Stimulated activated CD4-positive, alpha-beta T cell treated with anti-CD3 and anti-CD28 coated beads, Interleukin-1b, Interleukin-23, amount 100 ng/mL, for 24 hours (primary cell): ENCODE data around the gene C1orf210.

Source experiments
- DNase-seq, 4 experiments: peaks; one replicate each; pipeline ENCODE4 v3.0.0-alpha.2; 2020; ENCODE audit warnings: low read depth in 4 of 4, low spot score in 1 of 4

Gene C1orf210

DNA sequence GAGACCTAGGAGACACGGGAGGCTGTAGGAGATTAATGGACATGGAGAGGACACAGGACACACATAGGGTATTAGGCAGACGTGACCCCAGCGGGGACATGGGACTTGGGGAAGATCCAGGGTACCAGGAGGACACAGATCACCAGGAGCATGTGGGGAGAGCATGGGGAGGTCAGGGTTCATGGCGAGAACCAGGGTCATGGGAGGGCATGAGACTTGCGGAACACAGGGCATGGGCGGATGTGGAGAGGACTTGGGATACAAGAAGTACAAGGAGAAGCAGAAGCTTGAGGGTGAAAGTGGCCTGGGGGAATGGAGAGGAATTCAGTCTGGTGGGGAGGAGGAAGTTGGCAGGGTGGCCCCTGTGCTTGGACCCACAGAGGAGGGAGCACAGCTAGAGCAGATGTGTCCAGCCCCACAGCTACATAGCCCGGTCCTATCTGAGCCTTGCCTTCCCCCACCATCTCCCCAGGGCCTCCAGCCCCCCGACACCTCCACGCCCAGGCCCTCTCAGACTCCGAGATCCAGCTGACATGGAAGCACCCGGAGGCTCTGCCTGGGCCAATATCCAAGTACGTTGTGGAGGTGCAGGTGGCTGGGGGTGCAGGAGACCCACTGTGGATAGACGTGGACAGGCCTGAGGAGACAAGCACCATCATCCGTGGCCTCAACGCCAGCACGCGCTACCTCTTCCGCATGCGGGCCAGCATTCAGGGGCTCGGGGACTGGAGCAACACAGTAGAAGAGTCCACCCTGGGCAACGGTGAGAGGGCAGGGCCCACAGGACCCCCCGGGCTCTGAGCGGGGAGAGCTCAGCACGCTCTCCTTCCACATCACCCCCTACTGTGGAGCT lies 27.5 kb upstream of the C1orf210 start:
- DNase-seq: no peak

DNA sequence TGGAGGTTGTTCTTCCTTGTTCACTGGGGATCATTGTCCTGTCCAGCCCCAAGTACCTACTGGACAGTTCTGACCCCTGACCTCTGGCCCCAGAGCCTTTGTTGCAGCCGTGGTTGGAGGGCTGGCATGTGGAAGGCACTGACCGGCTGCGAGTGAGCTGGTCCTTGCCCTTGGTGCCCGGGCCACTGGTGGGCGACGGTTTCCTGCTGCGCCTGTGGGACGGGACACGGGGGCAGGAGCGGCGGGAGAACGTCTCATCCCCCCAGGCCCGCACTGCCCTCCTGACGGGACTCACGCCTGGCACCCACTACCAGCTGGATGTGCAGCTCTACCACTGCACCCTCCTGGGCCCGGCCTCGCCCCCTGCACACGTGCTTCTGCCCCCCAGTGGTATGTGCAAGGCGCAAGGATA lies 26.8 kb upstream of the C1orf210 start:
- DNase-seq: no peak

DNA sequence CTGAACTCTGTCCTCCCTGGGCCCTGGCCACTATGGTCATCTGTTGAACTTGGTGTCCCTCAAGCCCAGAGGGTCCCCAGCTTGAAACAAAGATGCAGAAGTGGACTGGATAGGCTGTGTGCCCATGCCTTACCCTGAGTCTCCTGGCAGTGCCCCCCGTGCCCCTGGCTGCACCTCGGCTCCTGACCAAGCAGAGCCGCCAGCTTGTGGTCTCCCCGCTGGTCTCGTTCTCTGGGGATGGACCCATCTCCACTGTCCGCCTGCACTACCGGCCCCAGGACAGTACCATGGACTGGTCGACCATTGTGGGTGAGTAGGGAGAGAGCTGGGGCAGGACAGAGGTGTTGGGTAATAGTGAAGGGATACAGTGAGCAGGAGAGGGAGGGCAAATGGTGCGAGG lies 26.1 kb upstream of the C1orf210 start:
- DNase-seq: no peak

DNA sequence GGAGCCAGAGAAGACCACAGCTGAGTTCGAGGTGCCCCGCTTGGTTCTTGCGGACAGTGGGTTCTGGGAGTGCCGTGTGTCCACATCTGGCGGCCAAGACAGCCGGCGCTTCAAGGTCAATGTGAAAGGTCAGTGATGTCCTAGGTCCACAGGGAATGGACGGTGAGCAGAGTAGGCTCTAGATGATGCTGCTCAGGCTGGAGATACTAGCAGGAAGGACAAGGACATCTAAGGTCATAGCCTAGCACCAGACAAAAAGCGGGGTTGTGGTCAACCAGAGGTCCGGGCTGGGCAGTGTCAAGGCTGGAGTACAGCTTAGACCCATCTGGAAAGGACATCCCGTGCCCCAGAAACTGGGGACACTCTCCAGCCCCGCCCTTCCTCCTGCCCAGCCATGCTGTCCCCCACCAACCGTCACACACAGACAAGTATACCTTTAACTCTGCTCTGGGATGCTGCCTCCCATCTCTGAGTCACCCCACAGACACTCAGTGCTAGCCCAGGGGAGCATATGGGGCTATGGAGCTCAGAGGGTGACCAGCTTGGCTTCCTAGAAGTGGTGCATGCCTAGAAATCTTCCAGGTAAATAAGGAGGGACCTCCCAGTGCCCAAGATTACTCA lies 24.1 kb upstream of the C1orf210 start:
- DNase-seq: no peak

DNA sequence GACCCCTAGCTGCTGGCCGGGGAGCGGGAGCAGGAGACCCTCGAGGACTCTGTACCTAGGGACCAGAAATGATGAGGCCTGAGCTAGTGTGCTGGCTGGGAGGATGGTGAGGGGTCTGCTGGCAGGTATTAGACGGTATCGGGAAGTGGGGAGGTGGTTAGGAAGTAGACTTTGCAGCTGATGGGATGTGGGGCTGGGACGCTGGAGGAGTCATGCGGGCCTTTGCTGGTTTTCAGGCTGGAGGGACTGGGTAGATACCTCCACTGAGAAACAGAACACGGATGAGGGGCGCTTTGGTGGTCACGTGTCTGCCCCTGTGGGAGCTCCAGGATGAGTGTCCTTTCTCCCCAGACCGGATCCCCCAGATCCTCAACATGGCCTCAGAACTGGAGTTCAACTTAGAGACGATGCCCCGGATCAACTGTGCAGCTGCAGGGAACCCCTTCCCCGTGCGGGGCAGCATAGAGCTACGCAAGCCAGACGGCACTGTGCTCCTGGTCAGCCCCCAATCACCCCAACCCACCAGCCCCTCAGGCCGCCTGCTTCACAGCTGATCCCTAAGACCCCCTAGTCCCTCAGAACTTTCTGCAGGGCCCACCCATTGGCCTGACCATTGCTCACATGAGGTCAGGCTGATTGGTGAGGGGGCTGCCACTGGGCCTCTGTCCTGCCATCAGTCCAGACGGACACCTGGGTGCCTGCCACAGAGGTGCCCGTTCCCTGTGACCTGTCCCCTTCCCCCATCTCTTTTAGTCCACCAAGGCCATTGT lies 23.4 kb upstream of the C1orf210 start:
- no peak for DNase-seq

DNA sequence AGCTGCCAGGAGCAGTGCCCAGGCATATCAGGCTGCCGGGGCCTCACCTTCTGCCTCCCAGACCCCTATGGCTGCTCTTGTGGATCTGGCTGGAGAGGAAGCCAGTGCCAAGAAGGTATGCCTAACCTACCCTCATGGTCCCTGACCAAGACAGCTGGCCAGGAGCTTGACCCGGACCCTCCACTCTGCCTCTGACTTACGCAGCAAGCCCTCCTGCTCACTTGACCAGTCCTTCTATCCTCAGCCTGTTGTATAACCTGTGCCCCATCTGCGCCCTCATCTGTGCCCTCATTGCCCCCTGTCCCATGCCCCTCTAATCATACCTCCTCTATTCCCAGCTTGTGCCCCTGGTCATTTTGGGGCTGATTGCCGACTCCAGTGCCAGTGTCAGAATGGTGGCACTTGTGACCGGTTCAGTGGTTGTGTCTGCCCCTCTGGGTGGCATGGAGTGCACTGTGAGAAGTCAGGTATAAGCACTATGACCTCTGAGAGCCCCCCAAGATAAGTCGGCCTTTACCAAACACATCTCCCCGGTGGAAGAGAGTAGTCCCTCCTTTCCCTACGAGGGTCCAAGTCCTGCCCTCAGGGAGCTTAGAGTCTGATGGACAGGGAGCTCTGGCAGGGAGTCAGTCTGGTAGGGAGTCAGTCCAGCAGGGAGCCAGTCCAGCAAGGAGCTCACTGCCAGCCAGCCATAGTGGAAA lies 22.2 kb upstream of the C1orf210 start:
- DNase-seq: no peak

DNA sequence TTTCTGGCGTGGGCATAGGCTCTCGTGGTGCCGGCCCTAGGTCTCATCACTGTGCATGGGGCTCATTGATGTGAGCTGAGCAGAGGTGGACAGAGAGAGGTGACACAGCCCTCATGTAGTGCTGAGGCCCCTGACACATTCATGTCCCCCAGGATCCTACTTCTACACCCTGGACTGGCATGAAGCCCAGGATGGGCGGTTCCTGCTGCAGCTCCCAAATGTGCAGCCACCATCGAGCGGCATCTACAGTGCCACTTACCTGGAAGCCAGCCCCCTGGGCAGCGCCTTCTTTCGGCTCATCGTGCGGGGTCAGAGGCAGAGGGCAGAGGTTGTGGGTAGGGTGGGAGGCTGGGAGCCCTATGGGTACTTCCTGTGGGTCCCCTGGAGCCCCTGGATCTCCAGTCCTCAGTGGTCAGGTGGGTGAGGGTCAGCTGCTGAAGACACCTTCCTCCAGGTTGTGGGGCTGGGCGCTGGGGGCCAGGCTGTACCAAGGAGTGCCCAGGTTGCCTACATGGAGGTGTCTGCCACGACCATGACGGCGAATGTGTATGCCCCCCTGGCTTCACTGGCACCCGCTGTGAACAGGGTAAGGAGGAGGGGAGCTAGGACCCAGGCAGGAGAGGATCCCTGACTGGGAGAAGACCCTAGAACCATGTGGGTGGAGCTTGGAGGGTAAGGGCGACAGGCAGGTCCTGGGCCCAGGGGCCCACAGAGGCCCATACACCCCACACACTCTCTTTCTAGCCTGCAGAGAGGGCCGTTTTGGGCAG lies 21.5 kb upstream of the C1orf210 start:
- no peak for DNase-seq

DNA sequence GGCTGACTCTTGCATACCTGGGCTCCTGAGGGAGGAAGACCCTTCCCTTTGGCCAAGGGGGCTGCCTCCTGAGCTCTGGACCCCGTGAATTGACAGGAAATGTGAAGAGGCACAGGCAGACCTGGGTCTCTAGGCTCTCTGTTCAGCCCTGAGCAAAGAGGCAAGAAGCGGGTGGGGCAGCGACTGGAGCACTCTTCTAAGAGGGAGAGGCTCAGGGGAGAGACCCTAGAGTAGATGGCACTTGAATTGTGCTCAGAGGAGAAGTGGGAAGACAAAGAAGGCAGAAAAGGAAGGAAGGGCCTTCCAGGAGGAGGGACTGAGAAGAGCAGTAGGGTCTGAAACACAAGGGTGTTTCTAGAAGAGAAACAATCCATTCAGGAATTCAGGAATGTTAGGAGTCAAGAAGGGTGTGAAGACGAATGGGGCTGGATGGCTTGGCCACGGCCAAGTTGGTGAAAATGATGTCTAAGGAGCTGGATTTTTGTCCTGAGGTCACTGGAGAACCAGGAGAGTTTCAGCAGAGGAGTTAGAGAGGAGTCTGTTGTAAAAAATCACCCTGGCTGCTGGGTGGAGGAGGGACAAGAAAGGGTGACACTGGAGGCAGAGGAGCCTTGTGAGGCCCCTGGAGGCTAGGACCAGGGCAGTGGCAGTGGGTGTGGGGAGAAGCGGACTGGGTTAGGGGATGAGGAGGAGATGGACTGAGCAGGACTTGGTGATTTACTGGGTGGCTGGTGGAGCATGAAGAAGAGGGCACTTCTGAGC lies 20.7 kb upstream of the C1orf210 start:
- DNase-seq: no peak

DNA sequence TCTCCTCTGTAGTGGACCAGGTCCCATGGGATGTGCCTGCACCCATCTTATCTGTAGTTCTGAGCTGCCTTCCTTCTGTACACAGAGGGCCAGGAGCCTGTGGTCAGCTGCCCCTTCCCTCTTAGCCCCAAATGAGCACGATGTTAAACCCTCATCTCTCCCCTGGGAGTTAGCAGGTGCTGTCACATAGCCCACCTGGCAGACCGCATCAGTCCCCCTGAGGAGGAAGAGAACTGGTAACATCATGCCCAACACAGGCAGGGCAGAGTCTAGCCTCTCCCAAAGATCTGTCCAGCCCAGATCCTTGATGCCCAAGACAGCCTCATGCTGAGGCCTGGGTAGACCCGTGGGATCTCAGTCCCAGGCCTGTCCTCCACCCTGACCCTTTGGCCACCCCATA lies 20.1 kb upstream of the C1orf210 start:
- DNase-seq: no peak

DNA sequence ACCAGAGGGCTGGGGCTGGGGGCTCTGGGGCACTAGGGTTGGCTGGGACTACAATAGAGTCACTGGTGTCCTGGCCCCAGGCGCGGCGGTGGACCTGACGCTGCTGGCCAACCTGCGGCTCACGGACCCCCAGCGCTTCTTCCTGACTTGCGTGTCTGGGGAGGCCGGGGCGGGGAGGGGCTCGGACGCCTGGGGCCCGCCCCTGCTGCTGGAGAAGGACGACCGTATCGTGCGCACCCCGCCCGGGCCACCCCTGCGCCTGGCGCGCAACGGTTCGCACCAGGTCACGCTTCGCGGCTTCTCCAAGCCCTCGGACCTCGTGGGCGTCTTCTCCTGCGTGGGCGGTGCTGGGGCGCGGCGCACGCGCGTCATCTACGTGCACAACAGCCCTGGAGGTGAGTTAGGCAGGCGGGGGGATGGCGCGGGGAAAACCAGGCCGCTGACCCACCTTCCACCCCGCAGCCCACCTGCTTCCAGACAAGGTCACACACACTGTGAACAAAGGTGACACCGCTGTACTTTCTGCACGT lies 19.5 kb upstream of the C1orf210 start:
- DNase-seq: no peak

DNA sequence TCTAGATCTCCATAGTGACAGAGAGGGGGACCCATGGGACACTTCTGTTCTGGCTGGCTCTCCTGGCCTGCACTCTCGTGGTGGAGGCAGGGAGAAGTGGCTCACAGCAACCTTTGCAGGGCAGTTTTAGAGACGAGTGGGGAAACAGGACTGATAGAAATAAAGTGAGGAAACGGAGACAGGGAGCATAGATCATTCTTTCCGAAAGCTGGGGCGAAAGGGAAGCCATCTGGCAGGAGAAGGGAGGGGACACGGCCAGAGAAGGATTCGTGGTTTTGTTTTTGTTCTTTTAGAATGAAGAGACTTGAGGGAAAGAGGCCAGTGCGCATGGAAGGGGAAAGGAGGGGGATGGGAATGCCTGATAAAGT lies 18.9 kb upstream of the C1orf210 start:
- no peak for DNase-seq

DNA sequence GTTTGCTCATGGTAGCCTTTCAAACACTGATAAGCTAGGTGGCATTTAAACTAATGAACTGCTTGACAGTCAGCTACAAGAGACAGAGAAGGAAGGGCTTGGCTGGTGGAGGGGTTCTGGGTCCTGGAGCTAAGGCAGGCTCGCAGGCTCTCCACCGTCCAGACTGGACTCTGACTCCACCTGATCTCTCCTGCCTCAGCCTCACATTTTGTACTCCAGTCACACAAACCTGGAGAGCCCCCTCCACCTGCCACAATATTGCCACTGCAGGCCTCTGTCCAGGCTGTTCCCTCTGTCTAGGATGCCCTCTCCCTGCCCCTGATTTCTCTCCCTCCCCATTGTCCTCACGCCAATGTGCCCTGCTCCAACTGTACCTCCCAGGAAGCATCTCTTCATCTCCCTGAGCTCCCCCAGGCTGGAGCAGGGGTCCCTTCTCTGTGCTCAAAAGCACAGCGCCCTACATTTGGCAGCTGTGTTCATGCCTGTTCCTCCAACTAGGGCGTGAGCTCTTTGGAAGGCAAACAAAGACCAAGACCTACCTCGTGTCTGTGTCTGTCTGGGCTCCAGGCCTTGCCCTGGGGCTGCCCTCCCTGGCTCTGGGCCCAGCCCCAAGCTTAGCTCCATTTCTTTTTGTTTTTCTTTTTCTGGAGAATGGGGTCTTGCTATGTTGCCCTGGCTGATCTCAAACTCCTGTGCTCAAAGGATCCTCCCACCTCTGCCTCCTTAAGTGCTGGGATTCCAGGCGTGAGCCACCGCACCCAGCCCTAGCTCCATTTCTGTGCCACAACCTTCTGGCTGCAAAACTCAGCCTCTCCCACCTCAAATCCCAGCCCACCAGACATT lies 18.3 kb upstream of the C1orf210 start:
- DNase-seq: no peak

DNA sequence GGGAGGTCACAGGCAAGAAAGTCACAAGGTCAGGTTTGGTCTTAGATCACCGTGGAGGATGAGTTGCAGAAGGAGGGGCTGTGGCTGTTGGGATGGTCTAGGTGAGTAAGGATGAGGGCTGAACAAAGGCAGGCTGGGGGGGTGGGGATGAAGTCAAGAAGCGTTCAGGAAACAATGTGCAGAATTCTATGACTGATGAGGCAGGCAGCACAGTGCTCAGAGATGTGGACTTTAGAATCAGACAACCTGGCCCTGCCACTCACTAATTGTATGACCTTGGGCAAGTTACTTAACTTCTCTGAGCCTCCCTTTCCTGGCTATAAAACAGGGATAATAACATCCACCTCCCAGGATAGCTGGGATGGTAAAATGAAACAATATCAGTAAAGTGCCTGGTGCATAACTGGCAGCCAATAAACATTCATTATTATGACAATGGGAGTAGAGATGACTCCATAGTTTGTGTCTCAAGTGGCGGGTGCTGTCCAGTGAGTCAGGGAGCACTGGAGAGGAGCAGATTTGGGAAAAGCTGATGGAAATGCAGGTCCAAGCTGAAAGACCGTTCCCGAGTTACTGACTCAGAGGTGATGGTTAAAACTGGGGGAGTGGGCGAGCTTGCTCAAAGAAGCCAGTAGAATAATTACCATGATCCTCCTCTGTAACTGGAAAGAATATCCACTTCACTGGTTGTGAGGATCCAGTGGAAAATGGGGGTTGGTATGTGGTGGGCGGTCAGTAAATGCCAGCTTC lies 17.5 kb upstream of the C1orf210 start:
- no peak for DNase-seq

DNA sequence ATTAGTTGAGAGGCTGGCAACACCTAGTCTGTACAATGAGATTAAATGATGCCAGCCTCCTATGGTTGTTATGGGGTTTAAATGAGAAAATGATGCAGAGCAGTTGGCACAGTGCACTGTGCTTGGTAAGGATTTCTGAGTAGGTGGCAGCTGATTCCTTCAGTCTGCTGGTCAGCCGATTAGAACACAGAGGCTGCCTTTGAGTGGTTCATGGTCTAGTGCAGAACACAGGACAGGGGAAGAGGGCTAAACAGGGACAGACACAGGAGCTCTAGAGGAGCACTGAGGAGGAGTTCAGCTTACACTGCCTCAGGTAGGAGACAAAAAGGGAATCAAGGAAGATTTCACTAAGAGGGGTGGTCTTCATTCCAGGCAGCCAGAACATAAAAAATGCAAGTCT lies 16.8 kb upstream of the C1orf210 start:
- DNase-seq: no peak

DNA sequence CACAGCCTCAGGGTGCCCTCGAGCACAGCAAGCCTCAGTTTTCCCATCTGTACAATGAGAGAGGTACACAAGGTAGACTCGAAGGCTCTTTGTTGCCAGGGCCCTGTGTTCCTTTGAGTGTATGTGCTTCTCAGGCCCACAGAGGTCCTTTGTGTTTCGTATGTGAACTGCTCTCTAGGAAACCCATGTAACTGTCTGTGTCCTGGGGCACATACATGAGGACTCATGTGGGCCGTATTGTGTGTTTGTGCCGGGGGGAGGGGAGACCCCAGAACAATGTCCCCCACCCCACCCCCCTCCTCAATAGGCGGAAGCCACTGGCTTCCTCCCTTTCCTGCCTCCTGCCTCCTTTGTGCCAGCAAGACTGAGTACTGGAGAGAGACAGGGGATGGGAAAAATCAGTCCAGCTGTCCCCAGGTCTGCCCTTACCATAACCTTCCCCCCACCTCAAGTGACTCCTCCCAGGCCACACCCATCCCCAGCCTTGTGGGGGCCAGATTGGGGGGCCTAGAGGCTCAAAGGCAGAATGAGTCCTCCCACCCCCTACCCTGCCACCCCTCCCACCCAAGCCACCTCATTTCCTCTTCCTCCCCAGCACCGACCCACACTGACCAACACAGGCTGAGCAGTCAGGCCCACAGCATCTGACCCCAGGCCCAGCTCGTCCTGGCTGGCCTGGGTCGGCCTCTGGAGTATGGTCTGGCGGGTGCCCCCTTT lies 15.2 kb upstream of the C1orf210 start, which contains the start of gene TIE1:
Gene TIE1, plus strand, starts transcription at position 605 of the 717 bp plus-strand sequence. Its CDS starts 90 bp downstream, at position 695.
- no peak for DNase-seq

DNA sequence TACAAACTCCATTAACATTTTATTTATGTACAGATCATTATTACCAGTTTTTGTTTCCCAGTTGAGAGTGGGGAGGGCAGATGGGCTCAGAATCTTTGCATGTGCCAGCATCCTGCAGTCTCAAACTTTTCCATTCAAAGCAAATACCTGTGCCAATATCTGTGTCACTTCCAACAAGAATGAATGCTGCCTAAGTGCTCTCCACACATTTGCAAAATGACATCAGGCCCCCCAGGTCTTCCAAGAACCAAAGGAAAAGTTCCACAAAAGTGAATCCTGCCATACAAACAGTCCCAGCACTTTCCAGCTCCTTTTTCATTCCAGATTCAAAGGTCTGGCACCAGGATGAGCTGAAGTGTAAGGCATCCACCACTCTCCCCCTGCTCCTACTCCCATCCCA lies 13.7 kb upstream of the C1orf210 start:
- DNase-seq: no peak

DNA sequence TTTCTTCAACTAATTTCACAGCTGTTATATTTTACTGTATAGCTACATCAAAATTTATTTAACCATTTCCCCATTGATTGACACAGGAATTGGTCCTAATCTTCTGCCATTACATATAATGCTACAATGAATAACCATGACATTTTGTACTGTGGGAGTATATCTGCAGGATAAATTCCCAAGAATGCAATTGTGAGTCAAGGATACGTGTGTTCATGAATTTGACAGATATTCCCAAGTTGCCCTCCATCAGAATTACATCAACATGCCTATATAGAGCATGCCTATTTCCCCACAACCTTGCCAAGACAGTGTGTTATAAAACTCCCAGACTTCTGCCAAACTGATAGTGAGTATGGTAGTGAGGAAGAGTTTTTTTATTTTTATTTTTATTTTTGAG lies 12.7 kb upstream of the C1orf210 start:
- no peak for DNase-seq
